HEK293T (cell line): ENCODE results near the gene ACTN4.

ENCODE experiments used
- ARNT ChIP-seq: fragments of 450-650 bp; IDR thresholded peaks from 2 replicates; pipeline ENCODE4 v1.6.1; 2017; ENCODE audit warnings: mild to moderate bottlenecking
- BHLHE40 ChIP-seq: fragments of 450-650 bp; IDR thresholded peaks from 2 replicates; pipeline ENCODE4 v1.6.1; 2016; ENCODE audit warnings: mild to moderate bottlenecking, moderate library complexity, borderline replicate concordance
- CTBP1 ChIP-seq: fragments of 450-650 bp; IDR thresholded peaks from 2 replicates; pipeline ENCODE4 v1.6.1; 2016; ENCODE audit warnings: borderline replicate concordance
- FOXK2 ChIP-seq: fragments of 450-650 bp; IDR thresholded peaks from 2 replicates; pipeline ENCODE4 v1.6.1; 2016; ENCODE audit warnings: mild to moderate bottlenecking
- SP1 ChIP-seq: fragments of 450-650 bp; IDR thresholded peaks from 2 replicates; pipeline ENCODE4 v1.6.1; 2017
- TARDBP ChIP-seq: fragments of 450-650 bp; IDR thresholded peaks from 2 replicates; pipeline ENCODE4 v1.6.1; 2016
- ZNF384 ChIP-seq: fragments of 450-650 bp; IDR thresholded peaks from 2 replicates; pipeline ENCODE4 v1.6.1; 2016

DNA sequence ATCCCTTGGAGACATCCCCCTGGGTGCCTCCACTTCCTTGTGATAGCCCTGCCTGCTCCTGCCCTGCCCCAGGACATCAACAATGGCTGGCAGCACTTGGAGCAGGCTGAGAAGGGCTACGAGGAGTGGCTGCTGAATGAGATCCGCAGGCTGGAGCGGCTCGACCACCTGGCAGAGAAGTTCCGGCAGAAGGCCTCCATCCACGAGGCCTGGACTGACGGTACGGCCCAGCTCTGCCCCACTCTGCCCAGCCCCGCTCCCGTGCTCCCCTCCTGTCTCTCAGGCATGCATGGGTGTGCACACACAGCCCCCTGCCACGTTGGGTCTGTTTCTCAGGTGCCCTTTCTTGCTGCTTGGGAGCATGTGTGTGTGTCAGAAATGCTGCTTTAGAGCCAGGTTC is 70.4 kb downstream of the ACTN4 start:
- TF ChIP-seq CTBP1 (no peak), ARNT (no peak), FOXK2 (no peak), ZNF384 (no peak), TARDBP (no peak), SP1 (no peak), BHLHE40 (no peak)
